ENCODE results near the gene U2AF2.

DNA sequence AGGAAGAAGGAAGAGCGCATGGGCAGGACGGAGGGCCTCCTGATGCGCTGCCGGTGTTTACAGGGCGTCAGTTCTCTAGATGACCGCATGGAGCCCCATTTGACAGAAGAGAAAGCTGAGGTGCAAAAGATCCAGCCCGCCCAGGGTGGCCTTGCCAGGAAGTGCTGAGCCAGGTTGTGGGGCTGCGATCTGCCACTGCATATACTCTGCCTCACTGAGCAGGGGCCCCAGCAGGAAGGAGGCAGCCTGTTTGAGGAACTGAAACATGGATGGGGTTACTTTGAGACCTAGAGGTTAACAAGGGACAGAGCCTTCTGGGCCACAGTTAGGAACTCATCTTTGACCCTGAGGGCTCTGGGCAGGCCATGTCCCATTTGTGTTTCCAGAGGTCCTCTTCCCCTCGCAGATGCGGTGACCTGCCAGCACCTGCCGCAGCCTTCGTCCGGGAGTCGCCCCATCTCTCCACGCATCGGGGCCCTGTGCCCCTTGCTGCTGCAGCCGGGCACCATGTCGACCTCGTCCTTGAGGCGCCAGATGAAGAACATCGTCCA is 23.4 kb downstream of the U2AF2 start:
- TF ChIP-seq, protein P1, sequence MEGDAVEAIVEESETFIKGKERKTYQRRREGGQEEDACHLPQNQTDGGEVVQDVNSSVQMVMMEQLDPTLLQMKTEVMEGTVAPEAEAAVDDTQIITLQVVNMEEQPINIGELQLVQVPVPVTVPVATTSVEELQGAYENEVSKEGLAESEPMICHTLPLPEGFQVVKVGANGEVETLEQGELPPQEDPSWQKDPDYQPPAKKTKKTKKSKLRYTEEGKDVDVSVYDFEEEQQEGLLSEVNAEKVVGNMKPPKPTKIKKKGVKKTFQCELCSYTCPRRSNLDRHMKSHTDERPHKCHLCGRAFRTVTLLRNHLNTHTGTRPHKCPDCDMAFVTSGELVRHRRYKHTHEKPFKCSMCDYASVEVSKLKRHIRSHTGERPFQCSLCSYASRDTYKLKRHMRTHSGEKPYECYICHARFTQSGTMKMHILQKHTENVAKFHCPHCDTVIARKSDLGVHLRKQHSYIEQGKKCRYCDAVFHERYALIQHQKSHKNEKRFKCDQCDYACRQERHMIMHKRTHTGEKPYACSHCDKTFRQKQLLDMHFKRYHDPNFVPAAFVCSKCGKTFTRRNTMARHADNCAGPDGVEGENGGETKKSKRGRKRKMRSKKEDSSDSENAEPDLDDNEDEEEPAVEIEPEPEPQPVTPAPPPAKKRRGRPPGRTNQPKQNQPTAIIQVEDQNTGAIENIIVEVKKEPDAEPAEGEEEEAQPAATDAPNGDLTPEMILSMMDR (IDR thresholded peaks at IDR 0.05; ENCODE audit: poor library complexity): no peak
- no peak for TF ChIP-seq EZH2 (IDR thresholded peaks at IDR 0.05; ENCODE audit: borderline replicate concordance)

Data from hepatocyte (in vitro differentiated cells).